HEK293T (cell line): Measurements from ENCODE around the gene OPA3.

ENCODE experiments used
- CTCF ChIA-PET: fragments of 350-600 bp; formaldehyde crosslinking; extraction: SDS; loops from one replicate; lab custom pipeline; 2021; ENCODE audit warnings: antibody characterized with exemption, inconsistent platforms; lab: Yijun Ruan, JAX
- POLR2A ChIA-PET: fragments of 350-600 bp; formaldehyde crosslinking; extraction: SDS; loops from one replicate; lab custom pipeline; 2020; ENCODE audit warnings: antibody characterized with exemption, inconsistent platforms; lab: Yijun Ruan, JAX
- DNase-seq: peaks from one replicate; pipeline ENCODE4 v3.0.0; 2012; ENCODE audit warnings: mixed read lengths; ENCODE audit errors: extremely low spot score
- ARNT ChIP-seq: fragments of 450-650 bp; IDR thresholded peaks from 2 replicates; pipeline ENCODE4 v1.6.1; 2017; ENCODE audit warnings: mild to moderate bottlenecking
- BHLHE40 ChIP-seq: fragments of 450-650 bp; IDR thresholded peaks from 2 replicates; pipeline ENCODE4 v1.6.1; 2016; ENCODE audit warnings: mild to moderate bottlenecking, moderate library complexity, borderline replicate concordance
- CTBP1 ChIP-seq: fragments of 450-650 bp; IDR thresholded peaks from 2 replicates; pipeline ENCODE4 v1.6.1; 2016; ENCODE audit warnings: borderline replicate concordance
- ELF4 ChIP-seq: fragments of 450-650 bp; IDR thresholded peaks from 2 replicates; pipeline ENCODE4 v1.6.1; 2017; ENCODE audit warnings: antibody characterized with exemption
- FOXA1 ChIP-seq: fragments of 450-650 bp; IDR thresholded peaks from 2 replicates; pipeline ENCODE4 v1.6.1; 2016; ENCODE audit warnings: mild to moderate bottlenecking
- FOXK2 ChIP-seq: fragments of 450-650 bp; IDR thresholded peaks from 2 replicates; pipeline ENCODE4 v1.6.1; 2016; ENCODE audit warnings: mild to moderate bottlenecking
- FOXM1 ChIP-seq: fragments of 450-650 bp; IDR thresholded peaks from 2 replicates; pipeline ENCODE4 v1.6.1; 2017; ENCODE audit warnings: mild to moderate bottlenecking, borderline replicate concordance
- HDGF ChIP-seq: fragments of 450-650 bp; IDR thresholded peaks from 2 replicates; pipeline ENCODE4 v1.6.1; 2017; ENCODE audit warnings: antibody characterized with exemption, borderline replicate concordance
- L3MBTL2 ChIP-seq: fragments of 450-650 bp; conservative IDR thresholded peaks from 2 replicates; pipeline ENCODE4 v1.6.1; 2016; ENCODE audit warnings: mild to moderate bottlenecking
- LEF1 ChIP-seq: fragments of 450-650 bp; IDR thresholded peaks from 2 replicates; pipeline ENCODE4 v1.6.1; 2017; ENCODE audit warnings: mild to moderate bottlenecking, borderline replicate concordance
- NFRKB ChIP-seq: fragments of 450-650 bp; IDR thresholded peaks from 2 replicates; pipeline ENCODE4 v1.6.1; 2016; ENCODE audit warnings: mild to moderate bottlenecking, moderate library complexity
- PKNOX1 ChIP-seq: fragments of 450-650 bp; IDR thresholded peaks from 2 replicates; pipeline ENCODE4 v1.6.1; 2016
- SP1 ChIP-seq: fragments of 450-650 bp; IDR thresholded peaks from 2 replicates; pipeline ENCODE4 v1.6.1; 2017
- SUZ12 ChIP-seq: fragments of 450-650 bp; IDR thresholded peaks from 2 replicates; pipeline ENCODE4 v1.6.1; 2016; ENCODE audit warnings: mild to moderate bottlenecking
- TARDBP ChIP-seq: fragments of 450-650 bp; IDR thresholded peaks from 2 replicates; pipeline ENCODE4 v1.6.1; 2016
- ZNF384 ChIP-seq: fragments of 450-650 bp; IDR thresholded peaks from 2 replicates; pipeline ENCODE4 v1.6.1; 2016

The OPA3 gene

DNA sequence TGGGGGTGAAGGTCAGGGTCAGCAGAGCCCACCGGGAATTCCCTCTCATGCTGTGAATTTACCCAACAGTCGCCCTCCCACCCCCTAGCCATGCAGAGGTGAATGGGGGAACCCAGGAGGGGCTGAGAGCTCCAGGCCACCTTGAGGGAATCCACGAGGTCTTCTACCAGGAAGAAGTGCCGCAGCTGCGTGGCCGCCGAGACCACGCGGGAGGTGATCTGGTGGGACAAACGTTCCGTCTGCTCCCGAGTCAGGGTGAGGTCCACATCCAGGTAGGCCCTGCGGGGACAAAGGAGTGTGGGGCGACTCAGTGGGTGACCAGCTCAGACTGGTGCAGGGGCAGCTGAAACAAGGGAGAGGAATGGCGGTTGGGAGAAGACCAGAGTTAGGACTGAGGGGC lies 95.9 kb downstream of the OPA3 start:
- no peak for DNase-seq
- no peak for TF ChIP-seq L3MBTL2
- no peak for TF ChIP-seq BHLHE40
- TF ChIP-seq NFRKB: no peak
- no peak for TF ChIP-seq HDGF
- TF ChIP-seq ZNF384: no peak
- no peak for TF ChIP-seq TARDBP
- no peak for TF ChIP-seq ARNT
- TF ChIP-seq FOXK2: no peak
- no peak for TF ChIP-seq ELF4
- no peak for TF ChIP-seq FOXA1
- TF ChIP-seq SP1: no peak
- TF ChIP-seq PKNOX1: no peak
- TF ChIP-seq SUZ12: no peak
- no peak for TF ChIP-seq LEF1
- TF ChIP-seq CTBP1: no peak
- TF ChIP-seq FOXM1: no peak
- CTCF ChIA-PET: interaction anchor here (1.0 kb wide), 2 partner anchors 50 to 205 kb away, joined by 3 to 4 read pairs; no protein-coding TSS in a partner anchor
- POLR2A ChIA-PET: no interaction called here

DNA sequence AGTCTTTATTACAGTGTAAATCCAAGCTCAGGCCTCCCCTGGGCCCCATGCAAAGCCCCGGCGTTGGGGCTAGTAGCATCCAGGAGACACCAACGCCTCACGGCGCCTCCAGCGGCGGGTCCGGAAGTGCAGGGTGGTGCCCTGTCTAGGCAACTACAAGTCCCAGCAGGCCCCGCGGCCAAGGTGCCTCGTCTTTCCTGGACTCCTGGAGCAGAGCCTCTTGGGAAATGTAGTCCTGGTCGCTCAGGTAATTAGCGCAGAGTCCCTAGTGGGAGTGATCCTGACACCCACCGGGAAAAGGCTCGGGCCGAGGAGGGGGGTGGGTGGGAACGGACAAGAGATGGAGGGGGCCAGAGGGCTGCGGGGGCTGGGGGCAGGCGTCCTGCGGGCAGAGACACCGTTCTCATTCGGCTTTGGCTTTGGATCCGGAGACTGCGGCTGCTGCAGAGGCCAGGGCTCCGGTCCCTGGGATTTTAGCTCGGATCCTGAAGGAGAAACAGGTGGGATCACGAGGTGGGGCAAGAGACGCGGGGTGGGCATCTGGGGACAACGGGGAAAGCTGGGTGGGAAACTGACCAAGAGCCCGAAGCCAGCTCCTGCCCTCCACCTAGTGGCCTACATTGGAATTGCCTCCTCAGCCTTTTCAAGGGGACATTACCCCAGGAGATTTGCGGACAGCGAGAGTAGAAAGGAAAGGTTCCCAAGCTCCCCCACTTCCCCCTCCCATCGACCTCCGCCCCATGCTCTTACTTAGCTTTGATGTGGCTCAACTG lies 99.1 kb downstream of the OPA3 start:
- peak; percentile 88 for DNase-seq
- CTCF ChIA-PET: interaction anchor here (0.9 to 2.5 kb wide), 17 partner anchors 10 to 242 kb away, joined by 3 to 27 read pairs (median 7); partner anchors contain the start of genes ERCC1, FOSB and RTN2
- TF ChIP-seq L3MBTL2: peak; percentile 82
- TF ChIP-seq PKNOX1: no peak
- TF ChIP-seq CTBP1: no peak
- no peak for TF ChIP-seq ARNT
- no peak for TF ChIP-seq NFRKB
- TF ChIP-seq HDGF: no peak
- TF ChIP-seq FOXK2: no peak
- TF ChIP-seq ELF4: peak; percentile 78
- TF ChIP-seq SUZ12: peak; percentile 98
- TF ChIP-seq LEF1: no peak
- no peak for TF ChIP-seq ZNF384
- POLR2A ChIA-PET: interaction anchor here (0.8 to 1.7 kb wide), 15 partner anchors 11 to 307 kb away, joined by 3 to 6 read pairs (median 4); partner anchors contain the start of genes FOSB and TRAPPC6A

DNA sequence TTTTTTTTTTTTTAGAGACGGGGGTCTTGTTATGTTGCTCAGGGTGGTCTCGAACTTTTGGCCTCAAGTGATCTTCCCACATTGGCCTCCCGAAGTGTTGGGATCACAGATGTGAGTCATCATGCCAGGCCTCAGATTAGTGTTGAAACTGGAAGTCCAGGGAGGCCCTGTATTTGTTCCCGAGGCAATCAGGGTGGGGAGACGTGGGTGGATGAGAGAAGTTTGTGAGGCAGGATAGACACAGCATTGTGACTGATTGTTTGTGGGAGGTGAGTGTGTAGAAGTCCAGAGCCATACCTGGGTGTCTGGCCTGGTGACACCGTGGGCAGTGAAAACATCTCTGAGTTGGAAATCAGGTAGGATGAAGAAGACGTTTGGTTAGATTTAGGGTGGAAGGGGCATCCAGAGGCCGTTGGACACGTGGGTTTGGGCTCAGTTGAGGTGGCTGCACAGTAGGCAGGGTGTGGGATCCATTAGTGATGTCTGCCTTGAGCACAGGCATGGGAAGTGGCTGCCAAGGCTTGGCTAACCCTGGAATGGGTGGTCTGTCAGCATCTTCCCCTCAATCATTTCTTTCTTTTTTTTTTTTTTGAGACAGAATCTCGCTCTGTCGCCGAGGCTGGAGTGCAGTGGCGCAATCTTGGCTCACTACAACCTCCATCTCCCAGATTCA lies 100.2 kb downstream of the OPA3 start:
- TF ChIP-seq L3MBTL2 (no peak), HDGF (no peak), TARDBP (no peak), PKNOX1 (no peak), ZNF384 (no peak), FOXK2 (no peak), FOXA1 (no peak), NFRKB (no peak), ELF4 (no peak), BHLHE40 (no peak), SUZ12 (no peak), SP1 (no peak), LEF1 (no peak)
- ChIA-PET CTCF (interaction anchor here (1.0 to 2.5 kb wide), 14 partner anchors 11 to 157 kb away, joined by 3 to 27 read pairs (median 8); partner anchors contain the start of genes ERCC1, FOSB and RTN2), POLR2A (interaction anchor here (1.0 to 1.7 kb wide), 11 partner anchors 10 to 306 kb away, joined by 3 to 6 read pairs (median 5); partner anchors contain the start of genes FOSB and TRAPPC6A)
- no peak for DNase-seq

- DNase-seq: no peak
- ChIA-PET CTCF (interaction anchor here (0.6 kb wide), 1 partner anchor 8 kb away, joined by 4 read pairs; no protein-coding TSS in a partner anchor), POLR2A (no interaction called here)
- TF ChIP-seq ARNT: no peak
Measured at GRCh38 chr19:45483033-45483432, 101.6 kb downstream of the OPA3 start.

GRCh38 chr19:45478454-45479238 lies 106.0 kb downstream of the OPA3 start:
- CTCF ChIA-PET: interaction anchor here (0.6 to 5.0 kb wide), 22 partner anchors 9 to 387 kb away, joined by 3 to 93 read pairs (median 4); partner anchors contain the start of genes FOSB, PPP1R13L, RTN2 and VASP
- POLR2A ChIA-PET: interaction anchor here (1.0 to 2.2 kb wide), 9 partner anchors 10 to 76 kb away, joined by 3 to 20 read pairs (median 6); partner anchors contain the start of gene FOSB
- TF ChIP-seq NFRKB (no peak), TARDBP (no peak), FOXM1 (no peak), CTBP1 (no peak), FOXA1 (no peak), LEF1 (no peak; the same call in 1 of the 2 replicates), FOXK2 (no peak), PKNOX1 (no peak), SUZ12 (no peak), ELF4 (no peak), HDGF (no peak), L3MBTL2 (no peak), BHLHE40 (no peak), ARNT (no peak), ZNF384 (no peak)
- DNase-seq: peak; percentile 76
